Breast epithelium (tissue), 3 donors: ENCODE data around the gene DENND5B.

ENCODE experiments used
- POLR2A ChIP-seq: fragments of 450-650 bp; IDR thresholded peaks from one replicate; pipeline ENCODE4 v1.6.1; 2016; ENCODE audit warnings: antibody characterized with exemption, mild to moderate bottlenecking, moderate library complexity
- POLR2AphosphoS5 ChIP-seq, 3 donors: sonication (generic); formaldehyde crosslinking; IDR thresholded peaks; one replicate each; pipeline ENCODE4 v1.6.1; 2017; ENCODE audit warnings: antibody characterized with exemption in 3 of 3
- TF ChIP-seq, protein P1 (sequence below), 3 donors: fragments of 450-650 bp; IDR thresholded peaks; one replicate each; pipeline ENCODE4 v1.5.1; 2016 to 2017; ENCODE audit warnings: antibody characterized with exemption in 3 of 3, mild to moderate bottlenecking in 3 of 3, moderate library complexity in 3 of 3

DNA sequence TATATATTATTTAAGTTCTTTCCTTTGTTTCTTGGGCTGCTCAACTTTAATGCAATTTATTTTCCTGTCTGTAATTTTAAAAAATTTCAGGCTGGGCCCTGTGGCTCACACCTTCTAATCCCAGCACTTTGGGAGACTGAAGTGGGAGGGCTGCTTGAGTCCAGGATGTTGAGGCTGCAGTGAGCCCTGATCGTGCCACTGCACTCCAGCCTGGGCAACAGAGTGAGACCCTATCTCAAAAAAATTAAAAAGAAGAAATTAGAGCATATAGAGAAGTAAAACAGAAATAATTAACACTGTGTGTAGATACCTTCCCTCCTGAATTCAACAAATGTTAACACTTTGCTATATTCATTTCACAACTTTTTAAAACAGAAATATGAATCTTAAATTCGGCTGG is 74.2 kb downstream of the DENND5B start:
- TF ChIP-seq POLR2A (no peak), POLR2AphosphoS5 (IDR thresholded peaks at IDR 0.05) (no peak)
- TF ChIP-seq, protein P1, sequence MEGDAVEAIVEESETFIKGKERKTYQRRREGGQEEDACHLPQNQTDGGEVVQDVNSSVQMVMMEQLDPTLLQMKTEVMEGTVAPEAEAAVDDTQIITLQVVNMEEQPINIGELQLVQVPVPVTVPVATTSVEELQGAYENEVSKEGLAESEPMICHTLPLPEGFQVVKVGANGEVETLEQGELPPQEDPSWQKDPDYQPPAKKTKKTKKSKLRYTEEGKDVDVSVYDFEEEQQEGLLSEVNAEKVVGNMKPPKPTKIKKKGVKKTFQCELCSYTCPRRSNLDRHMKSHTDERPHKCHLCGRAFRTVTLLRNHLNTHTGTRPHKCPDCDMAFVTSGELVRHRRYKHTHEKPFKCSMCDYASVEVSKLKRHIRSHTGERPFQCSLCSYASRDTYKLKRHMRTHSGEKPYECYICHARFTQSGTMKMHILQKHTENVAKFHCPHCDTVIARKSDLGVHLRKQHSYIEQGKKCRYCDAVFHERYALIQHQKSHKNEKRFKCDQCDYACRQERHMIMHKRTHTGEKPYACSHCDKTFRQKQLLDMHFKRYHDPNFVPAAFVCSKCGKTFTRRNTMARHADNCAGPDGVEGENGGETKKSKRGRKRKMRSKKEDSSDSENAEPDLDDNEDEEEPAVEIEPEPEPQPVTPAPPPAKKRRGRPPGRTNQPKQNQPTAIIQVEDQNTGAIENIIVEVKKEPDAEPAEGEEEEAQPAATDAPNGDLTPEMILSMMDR (IDR thresholded peaks at IDR 0.05) = no peak
